ENCODE results near the gene KCNK10.

GRCh38 chr14:88154926-88155325, 168.1 kb downstream of the KCNK10 start:
- TF ChIP-seq CTCF (IDR thresholded peaks at IDR 0.05) (no peak), POLR2A (IDR thresholded peaks at IDR 0.05) (no peak)

All from lower leg skin (tissue), 3 donors.